T-helper 1 cell treated with Interleukin-12 subunit alpha and Interleukin-12 subunit beta and Interleukin-4 antibody, amounts not matched to agents 30 μg/mL and 1 μg/mL, for 36 hours (primary cell): ENCODE measurements around the gene DTX1.
A peak's percentile ranks its signal among the peaks of the same experiment; 100 is the strongest.

Experiments
- H3K27ac Mint-ChIP-seq: one replicate; pipeline ENCODE4 v1.8.0; 2021; ENCODE audit warnings: mild to moderate bottlenecking, mixed read lengths
- H3K27me3 Mint-ChIP-seq: one replicate; pipeline ENCODE4 v1.8.0; 2021; ENCODE audit warnings: low read depth, mixed read lengths
- H3K36me3 Mint-ChIP-seq: one replicate; pipeline ENCODE4 v1.8.0; 2021; ENCODE audit warnings: low read depth, mixed read lengths
- H3K4me1 Mint-ChIP-seq: one replicate; pipeline ENCODE4 v1.8.0; 2021; ENCODE audit warnings: low read depth, mixed read lengths
- H3K4me3 Mint-ChIP-seq: one replicate; pipeline ENCODE4 v1.8.0; 2021; ENCODE audit warnings: mild to moderate bottlenecking, moderate library complexity, mixed read lengths
- H3K9me3 Mint-ChIP-seq: one replicate; pipeline ENCODE4 v1.8.0; 2021; ENCODE audit warnings: mixed read lengths

The DTX1 gene

DNA sequence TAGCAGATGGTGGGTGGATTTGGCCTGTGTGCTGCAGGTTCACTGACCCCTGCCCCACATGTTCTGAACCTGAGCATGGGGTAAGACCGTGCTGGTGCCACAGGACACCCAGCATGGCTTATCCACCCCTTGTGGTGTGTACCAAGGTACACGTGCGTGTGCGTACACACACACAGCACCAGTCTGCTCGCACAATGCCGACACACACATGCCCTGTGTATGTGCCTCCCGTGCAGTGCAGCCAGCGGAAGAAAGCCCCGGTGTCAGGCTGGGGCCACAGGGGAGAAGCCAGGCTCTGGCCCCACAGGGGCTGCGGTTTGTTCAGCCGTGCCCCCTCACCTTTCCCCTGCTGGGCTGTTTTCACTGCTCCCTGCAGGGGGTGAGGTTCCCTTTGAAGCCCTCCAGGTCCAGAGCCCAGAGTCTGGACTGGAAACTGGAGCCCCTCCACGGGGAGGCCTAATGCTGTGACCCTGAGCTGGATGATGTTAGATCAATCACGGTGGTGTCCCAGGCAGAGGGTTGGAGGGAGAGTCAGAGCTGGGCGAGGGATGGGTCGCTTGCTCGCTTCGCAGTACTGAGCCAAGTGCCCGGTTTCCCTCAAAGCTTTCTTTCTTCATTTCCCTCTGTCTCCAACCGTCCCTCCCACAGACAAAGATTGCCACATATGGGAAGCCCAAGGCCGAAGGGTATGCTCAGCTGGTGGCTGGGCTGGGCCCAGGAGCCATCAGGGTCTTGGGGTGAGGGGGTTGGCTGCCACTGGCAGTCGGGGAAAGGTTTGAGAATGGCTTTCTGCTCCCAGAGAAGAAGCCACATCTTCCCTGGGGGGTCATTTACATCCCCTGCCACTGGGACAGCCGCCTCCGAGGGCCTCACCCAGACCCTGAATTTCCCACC, 6.2 kb downstream of the DTX1 start:
- no peak overlapping the region for H3K4me3 Mint-ChIP-seq
- no peak overlapping the region for H3K27ac Mint-ChIP-seq
- no peaks in the 10 kb centered on the region for H3K36me3 Mint-ChIP-seq
- no peaks in the 10 kb centered on the region for H3K9me3 Mint-ChIP-seq
- H3K4me1 Mint-ChIP-seq, result no peaks in the 10 kb centered on the region
- H3K27me3 Mint-ChIP-seq, result peaks cover 2% of the 10 kb centered on the region

DNA sequence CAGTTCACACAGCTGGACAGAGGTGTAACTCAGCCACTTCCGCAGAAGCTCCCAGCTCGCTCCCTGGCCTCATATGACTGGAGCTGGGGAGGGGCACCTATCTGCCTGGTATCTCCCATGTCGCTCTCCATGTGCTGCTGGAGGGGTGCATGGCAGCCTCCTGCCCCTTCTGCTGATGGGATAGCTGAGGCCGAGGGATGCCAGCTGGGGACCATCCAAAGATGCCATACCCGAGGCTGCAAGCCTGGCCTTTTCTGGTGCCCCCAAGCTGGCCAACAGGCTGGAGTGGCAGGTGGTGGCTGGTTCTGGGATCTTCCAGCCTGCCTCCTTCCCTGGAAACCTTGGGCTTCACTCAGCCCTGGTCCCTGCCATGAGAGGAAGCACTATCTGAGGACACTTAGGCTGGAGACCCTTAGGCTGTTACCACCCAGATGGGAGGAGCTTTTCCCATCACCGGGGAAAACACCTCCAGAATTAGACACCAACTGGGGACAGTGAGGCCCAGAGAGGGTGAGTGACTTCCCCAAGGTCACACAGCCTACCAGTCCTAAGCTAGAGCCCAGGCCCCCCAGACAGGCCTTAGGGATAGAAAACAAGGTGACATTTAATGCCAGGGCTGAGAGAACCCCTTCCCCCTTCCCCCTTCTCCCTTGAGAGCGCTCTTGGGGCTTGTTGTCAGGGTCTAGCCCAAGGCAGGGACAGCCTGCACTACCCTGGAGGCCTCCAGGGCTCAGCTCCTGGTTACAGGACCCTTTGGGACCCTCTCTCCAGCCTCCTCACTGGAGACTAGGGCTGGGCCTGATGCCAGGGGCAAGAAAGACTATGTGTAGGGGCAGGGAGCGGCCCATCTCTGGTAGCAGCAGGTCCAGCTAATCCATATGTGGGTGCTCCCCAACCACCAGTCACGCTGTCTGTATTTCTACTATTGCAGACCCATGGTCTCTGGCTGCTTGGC, 7.1 kb downstream of the DTX1 start:
- Mint-ChIP-seq H3K4me3 (no peak overlapping the region), H3K27ac (no peak overlapping the region), H3K4me1 (no peaks in the 10 kb centered on the region), H3K9me3 (no peaks in the 10 kb centered on the region), H3K36me3 (no peaks in the 10 kb centered on the region), H3K27me3 (no peaks in the 10 kb centered on the region)

DNA sequence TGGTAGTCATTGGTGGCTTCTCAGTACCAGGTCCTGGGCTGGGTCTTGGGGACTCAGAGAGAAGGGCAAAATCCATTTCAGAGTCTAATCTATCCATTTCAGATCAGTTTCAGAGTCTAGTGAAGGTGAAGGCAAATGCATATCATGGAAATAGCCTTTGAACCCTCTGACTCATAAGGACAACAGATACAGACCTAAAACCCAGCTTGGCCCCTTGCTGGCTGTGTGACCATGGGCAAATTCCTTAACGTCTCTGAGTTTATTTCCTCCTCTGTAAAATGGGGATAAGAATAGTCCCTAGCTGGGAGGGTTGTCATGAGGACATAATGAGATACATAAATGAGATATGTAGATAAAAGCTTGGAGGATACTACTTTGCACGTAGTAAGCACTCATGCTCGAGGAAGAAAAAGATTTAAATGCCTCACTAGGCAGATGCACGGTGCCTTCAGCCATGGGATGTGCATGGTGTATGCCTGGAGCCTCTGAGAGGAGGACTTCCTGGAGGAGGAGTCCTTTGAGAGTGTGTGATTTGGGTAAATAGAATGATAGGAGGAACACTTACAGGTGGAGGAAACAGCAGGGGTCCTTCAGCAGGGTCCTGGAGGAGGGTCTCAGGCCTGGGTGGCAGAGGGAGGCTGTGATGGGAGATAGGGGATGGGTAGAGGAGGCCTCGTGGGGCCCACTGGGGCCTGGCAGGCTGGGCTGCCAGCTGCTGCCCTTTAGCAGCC, 8.0 kb downstream of the DTX1 start:
- Mint-ChIP-seq H3K4me3 (no peak overlapping the region), H3K9me3 (no peaks in the 10 kb centered on the region), H3K36me3 (no peaks in the 10 kb centered on the region), H3K27ac (no peak overlapping the region), H3K27me3 (no peaks in the 10 kb centered on the region), H3K4me1 (no peaks in the 10 kb centered on the region)

DNA sequence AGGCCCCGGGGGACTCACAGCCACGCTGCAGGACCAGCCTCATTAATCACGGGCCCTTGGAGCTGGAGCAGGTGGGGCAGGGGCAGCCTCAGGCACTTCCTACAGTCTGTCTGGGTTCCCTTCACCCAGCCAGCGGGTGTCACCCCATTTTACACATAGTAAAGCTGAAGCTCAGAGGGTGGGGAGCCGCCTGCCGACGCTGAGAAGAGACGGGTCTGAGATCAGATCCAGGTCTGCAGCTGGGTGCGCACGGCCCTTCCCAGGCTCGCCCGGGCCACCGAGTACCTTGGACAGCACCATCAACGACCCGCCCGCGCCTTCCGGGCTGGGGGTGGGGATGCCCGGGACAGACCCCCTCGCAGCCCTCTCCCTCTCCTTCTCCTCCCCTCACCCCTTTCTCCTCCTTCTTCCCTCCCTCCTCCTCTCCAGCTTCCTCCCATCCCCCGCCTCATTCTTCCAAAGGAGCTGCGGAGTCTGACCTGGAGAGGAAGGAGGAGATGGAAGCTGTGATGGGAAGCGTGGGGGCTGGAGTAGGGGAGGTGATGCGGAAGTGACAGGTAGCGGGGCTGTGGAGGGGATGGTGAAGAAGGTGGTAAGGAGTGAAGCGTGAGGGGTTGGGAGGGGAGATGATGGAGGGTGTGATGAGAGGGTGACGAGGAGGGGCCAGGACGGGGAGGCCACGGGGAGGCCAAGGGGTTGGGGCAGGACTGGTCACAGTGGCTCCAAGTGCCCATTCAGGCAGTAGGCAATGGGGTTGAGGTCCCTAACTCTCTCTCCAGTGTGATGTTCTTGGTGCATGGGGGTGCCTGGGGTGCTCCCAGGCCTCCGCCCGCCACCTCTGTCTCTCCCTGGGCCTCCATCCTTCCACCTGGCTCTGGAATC, 8.8 kb downstream of the DTX1 start:
- Mint-ChIP-seq H3K9me3 (no peaks in the 10 kb centered on the region), H3K36me3 (no peaks in the 10 kb centered on the region), H3K4me1 (peaks cover 4% of the 10 kb centered on the region), H3K27me3 (no peaks in the 10 kb centered on the region), H3K27ac (no peak overlapping the region), H3K4me3 (no peak overlapping the region)

DNA sequence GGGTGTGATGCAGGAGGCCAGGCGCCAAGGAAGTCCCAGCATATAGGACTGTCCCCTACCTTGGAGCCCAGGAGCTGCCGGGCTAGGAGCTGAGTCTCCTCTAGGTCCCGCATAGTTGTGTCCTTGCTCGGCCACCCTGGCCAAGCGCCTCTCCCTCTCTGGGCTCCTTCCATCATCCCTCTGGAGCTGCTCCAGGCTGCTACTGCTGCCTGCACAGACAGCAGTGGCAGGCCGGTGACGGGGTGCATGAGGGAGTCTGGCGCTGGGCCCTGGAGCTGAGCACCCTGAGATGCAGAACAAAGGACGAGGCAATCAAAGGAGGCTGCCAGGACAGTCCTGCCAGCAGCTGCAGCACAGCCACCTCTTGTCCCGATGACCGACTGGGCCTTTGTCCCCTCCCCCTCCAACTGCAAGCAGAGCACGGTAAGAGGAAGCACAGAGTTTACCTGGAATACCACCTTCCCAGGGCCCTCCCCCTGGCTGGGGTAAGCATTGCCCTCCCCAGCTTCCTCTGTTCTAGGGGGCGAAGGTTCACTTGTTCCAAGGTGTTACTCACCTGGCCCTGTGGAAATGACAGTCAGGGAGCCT, 10.4 kb downstream of the DTX1 start:
- no peaks in the 10 kb centered on the region for H3K36me3 Mint-ChIP-seq
- no peaks in the 10 kb centered on the region for H3K27me3 Mint-ChIP-seq
- peaks cover 5% of the 10 kb centered on the region for H3K4me1 Mint-ChIP-seq
- H3K27ac Mint-ChIP-seq, result no peak overlapping the region
- no peak overlapping the region for H3K4me3 Mint-ChIP-seq
- no peaks in the 10 kb centered on the region for H3K9me3 Mint-ChIP-seq

DNA sequence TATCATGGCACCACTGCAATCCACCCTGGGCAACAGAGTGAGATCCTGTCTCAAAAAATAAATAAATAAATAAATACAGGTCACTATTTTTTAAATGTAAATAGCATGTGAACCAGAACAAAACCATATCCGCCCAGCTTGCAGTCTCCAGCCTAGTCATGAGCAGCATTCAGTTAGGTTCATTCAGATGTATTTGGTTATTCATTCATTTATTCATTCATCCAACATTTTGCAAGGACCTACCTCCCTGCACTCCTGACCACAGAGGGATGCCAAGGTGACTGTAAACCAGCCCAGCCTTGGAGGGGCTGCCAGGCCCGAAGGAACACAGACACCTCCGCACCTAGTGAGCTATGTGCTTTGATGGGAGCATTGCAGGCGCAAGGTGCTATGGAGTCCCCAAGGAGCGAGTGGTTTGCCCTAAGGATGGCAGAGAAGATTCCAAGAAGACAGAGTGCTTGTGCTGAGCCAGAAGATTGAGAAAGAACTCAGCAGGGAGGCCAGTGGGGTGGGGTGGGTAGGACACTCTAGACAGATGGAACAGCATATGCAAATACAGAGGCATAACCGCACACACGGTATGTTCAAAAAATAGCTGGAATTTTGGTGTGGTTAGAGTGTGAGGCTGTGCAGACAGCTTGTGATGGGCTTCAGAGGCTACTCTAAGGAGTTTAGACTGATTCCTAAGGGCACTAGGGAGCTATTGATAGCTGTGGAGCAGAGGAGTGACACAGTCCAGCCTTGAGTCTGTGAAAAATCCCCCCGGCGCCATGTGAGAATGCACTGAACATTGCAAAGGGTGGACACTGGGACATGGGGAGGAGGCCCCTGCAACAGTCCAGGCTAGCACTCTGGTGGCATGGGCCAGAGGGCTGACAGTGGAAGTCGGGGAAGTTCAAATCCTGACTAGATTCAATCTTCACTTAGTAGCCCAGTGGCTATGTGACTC, 11.7 kb downstream of the DTX1 start:
- no peak overlapping the region for H3K4me3 Mint-ChIP-seq
- H3K9me3 Mint-ChIP-seq, result no peaks in the 10 kb centered on the region
- H3K4me1 Mint-ChIP-seq, result peaks cover 7% of the 10 kb centered on the region
- H3K27me3 Mint-ChIP-seq, result no peaks in the 10 kb centered on the region
- no peaks in the 10 kb centered on the region for H3K36me3 Mint-ChIP-seq
- no peak overlapping the region for H3K27ac Mint-ChIP-seq

DNA sequence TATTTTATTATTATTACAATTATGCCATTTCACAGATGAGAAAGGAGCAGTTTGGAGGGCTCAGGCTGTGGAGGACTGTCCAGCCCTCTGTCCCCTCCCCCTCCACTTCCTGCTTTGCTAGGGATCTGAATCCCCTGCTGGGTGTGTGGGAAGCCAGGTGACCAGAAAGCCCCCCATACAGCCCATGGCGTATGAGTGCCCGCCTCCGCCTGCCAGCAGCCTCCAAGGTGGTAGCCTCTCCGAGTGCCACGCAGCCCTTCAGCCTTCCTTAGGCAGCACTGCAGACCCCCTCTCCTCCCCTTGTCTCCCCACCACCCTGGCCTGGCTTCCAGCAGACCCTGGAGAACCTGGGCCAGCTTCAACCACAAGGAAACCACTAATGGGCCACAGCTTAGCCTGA, 12.6 kb downstream of the DTX1 start:
- Mint-ChIP-seq H3K9me3 (no peaks in the 10 kb centered on the region), H3K27ac (no peak overlapping the region)

DNA sequence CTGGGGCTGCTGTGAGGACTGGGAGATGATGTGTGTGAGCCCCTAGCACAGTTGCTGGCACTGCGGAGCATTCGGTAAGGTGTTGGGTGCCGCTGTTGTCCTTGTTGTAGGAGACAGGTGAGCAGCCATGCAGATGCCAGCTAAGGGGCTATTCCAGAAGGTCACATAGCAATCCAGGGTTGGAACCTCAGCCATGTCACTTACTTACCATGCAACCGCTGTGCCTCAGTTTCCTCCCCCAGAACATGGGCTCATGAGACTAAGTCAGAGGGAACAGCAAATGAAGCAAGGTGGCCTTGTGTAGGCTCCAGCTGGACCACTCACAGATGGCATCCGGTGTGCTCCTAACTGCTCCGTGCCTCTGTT, 13.2 kb downstream of the DTX1 start:
- H3K4me1 Mint-ChIP-seq, result peaks cover 9% of the 10 kb centered on the region
- H3K4me3 Mint-ChIP-seq, result no peak overlapping the region
- no peaks in the 10 kb centered on the region for H3K9me3 Mint-ChIP-seq
- no peaks in the 10 kb centered on the region for H3K27me3 Mint-ChIP-seq
- no peaks in the 10 kb centered on the region for H3K36me3 Mint-ChIP-seq
- no peak overlapping the region for H3K27ac Mint-ChIP-seq

More for the DNA sequence above, 12.6 kb downstream of the DTX1 start:
- no peaks in the 10 kb centered on the region for H3K27me3 Mint-ChIP-seq
- H3K4me3 Mint-ChIP-seq, result no peak overlapping the region
- H3K36me3 Mint-ChIP-seq, result no peaks in the 10 kb centered on the region
- H3K4me1 Mint-ChIP-seq, result peaks cover 7% of the 10 kb centered on the region

DNA sequence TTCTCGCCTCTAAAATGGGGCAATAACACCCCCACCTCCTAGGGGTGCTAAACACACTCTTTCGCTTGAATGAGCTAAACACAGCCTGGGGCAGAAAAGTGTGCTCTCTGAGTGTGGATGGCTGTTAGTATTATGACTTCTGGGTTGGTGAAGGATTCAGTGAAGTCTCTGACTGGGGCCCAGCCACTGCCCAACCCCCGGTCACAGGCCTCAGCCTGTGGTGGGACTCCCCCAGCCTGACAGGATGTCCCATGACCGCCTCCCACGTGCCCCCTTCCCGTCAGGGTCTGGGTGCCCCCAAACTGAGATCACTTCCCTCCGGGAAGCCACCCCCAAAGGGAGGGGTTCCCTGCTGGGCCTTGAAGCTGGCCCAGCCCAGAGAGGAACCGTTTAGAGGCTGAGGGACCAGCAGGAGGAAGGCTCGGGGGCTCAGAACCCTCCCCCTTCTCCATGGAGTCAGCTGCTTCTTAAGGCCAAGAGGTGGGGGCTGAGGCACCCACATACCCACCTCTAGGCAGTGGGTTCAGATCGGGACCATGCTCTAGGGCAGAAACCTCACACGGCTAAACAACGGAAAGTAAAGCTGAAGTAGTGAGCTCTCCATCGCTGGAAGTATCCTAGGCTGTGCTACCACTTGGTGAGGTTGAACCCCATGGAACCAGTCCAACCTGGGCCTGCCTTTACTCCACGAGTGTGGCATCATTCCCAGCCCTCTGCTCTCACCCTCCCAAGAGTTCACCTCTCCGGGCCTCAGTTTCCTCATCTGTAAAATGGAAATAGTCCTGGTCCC, 13.8 kb downstream of the DTX1 start:
- peaks cover 10% of the 10 kb centered on the region for H3K4me1 Mint-ChIP-seq
- H3K9me3 Mint-ChIP-seq, result no peaks in the 10 kb centered on the region
- H3K36me3 Mint-ChIP-seq, result no peaks in the 10 kb centered on the region
- H3K4me3 Mint-ChIP-seq, result no peak overlapping the region
- no peaks in the 10 kb centered on the region for H3K27me3 Mint-ChIP-seq
- peak overlapping the region; percentile 63 for H3K27ac Mint-ChIP-seq

DNA sequence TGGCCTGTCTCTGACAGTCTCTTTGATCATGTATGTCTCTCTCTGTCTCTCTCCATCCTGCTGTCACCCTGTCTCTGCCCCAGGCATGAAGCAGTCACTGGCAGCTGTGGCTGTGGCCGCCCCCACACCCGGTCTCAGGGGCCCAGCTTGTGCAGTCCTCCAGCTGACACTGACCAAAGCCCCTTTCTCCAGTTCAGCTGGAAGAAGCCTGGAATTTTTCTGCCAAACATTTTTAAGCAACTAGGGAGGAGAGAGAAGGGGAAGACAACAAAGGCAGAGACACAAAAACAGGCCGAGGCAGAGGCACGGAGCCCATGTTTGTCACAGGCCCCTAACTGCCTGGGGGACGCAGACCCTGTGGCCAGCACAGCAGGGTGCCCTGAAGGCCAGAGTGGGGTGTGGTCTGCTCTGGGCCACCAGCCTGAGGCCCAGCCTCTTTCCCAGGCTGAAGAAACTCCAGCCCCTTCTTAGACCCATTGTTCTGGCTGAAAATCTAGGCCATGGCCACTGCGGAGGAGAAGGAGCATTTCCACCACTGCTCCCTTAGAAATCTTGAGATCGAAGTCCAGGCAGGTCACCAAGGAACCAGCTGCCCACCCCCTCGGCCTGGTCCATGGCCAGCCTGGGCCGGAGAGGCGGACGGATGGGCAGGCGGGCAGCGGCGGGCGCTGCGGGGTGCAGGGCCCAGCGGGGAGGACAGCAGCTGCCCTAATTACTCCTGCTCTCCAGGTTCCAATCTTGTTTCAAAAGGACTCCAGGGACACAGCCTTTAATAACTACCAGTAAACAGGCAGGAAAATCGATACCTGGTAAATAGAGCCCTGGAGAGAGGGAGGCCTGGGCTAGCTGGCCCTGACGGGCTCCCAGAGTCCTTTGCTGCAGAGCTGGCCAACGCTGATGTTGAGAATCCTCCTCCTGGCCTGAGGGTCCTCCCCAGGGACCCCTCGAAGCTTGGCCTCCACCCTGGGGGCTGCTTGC, 14.9 kb downstream of the DTX1 start:
- Mint-ChIP-seq H3K27ac (no peak overlapping the region), H3K36me3 (no peaks in the 10 kb centered on the region), H3K9me3 (no peaks in the 10 kb centered on the region), H3K27me3 (no peaks in the 10 kb centered on the region), H3K4me3 (no peak overlapping the region), H3K4me1 (peaks cover 10% of the 10 kb centered on the region)

DNA sequence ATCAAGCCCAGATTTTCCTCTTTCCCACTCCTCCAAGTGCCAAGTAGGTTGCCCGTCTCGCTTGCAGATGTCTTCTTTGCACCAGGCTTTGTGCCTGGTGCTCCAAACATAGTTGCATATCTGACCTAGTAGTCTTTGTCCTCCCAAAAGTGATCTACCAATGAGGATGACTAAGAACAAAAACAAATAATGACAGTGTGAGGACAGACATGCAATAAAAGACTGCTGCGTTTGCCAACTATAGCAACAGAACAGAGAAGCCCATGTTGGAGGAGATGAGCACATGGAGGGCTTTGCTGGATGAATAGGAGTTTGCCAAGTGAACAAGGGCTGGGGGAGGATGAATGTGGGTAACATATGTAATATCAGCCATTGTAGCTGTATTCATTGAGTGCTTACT, 15.6 kb downstream of the DTX1 start:
- H3K27ac Mint-ChIP-seq, result peak overlapping the region; percentile 3
- H3K27me3 Mint-ChIP-seq, result no peaks in the 10 kb centered on the region
- H3K4me3 Mint-ChIP-seq, result no peak overlapping the region
- no peaks in the 10 kb centered on the region for H3K9me3 Mint-ChIP-seq
- peaks cover 10% of the 10 kb centered on the region for H3K4me1 Mint-ChIP-seq
- H3K36me3 Mint-ChIP-seq, result no peaks in the 10 kb centered on the region
